ES-I3 (cell line): ENCODE results near the gene MAML1.

Experiments used
- H3K36me3 ChIP-seq: 2 replicates; pipeline ENCODE4 v1.6.1; 2013; ENCODE audit warnings: mild to moderate bottlenecking, low read length, control low read depth, moderate library complexity; ENCODE audit not compliant: insufficient read depth
- H3K4me1 ChIP-seq: 2 replicates; pipeline ENCODE4 v1.6.1; 2013; ENCODE audit warnings: mild to moderate bottlenecking, control low read depth, low read length; ENCODE audit not compliant: insufficient read depth
- H3K9ac ChIP-seq: 2 replicates; pipeline ENCODE4 v1.6.1; 2013; ENCODE audit warnings: low read depth, mild to moderate bottlenecking, low read length, moderate library complexity
- H3K9me3 ChIP-seq: 2 replicates; pipeline ENCODE4 v1.6.1; 2013; ENCODE audit warnings: mild to moderate bottlenecking, low read length, moderate library complexity; ENCODE audit not compliant: control insufficient read depth, insufficient read depth

MAML1 gene

DNA sequence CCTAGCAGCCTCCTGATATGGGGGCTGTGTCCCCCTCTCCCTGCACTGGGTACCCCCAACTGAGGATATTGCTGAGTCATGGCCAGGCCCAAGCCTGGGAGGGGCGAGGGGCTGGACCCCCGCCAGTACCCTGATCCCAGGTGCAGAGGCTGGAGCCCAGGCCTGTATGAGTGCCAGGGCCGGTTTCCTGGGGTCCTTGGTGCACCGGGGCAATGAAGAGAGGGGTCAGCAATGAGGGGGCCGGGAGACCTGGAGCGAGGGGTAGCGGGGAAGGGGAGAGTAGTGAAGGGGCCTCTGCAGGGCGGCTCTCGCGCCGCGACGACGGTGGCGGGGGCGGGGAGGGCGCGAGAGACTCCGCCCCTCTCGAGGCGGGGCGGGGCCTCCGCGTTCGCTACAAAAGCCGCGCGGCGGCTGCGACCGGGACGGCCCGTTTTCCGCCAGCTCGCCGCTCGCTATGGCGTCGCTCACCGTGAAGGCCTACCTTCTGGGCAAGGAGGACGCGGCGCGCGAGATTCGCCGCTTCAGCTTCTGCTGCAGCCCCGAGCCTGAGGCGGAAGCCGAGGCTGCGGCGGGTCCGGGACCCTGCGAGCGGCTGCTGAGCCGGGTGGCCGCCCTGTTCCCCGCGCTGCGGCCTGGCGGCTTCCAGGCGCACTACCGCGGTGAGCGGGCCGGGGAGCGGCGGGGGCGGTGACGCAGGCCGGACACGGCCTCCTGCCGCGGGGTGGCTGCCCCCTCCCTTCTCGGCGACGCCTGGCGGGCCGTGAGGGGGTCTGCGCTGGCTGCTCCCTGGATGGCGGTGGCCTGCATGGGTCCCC lies 88.1 kb downstream of the MAML1 start, which contains the start of gene SQSTM1:
SQSTM1 (plus strand) TSS at position 423 of the 815 bp plus-strand sequence; CDS start at position 455, 32 bp downstream.
- H3K9ac ChIP-seq = peak within 1 kb of the TSS; percentile 76
- H3K4me1 ChIP-seq = peaks cover 28% of the 10 kb centered on the region
- no peaks in the 10 kb centered on the region for H3K9me3 ChIP-seq
- peaks cover 21% of the 10 kb centered on the region for H3K36me3 ChIP-seq

DNA sequence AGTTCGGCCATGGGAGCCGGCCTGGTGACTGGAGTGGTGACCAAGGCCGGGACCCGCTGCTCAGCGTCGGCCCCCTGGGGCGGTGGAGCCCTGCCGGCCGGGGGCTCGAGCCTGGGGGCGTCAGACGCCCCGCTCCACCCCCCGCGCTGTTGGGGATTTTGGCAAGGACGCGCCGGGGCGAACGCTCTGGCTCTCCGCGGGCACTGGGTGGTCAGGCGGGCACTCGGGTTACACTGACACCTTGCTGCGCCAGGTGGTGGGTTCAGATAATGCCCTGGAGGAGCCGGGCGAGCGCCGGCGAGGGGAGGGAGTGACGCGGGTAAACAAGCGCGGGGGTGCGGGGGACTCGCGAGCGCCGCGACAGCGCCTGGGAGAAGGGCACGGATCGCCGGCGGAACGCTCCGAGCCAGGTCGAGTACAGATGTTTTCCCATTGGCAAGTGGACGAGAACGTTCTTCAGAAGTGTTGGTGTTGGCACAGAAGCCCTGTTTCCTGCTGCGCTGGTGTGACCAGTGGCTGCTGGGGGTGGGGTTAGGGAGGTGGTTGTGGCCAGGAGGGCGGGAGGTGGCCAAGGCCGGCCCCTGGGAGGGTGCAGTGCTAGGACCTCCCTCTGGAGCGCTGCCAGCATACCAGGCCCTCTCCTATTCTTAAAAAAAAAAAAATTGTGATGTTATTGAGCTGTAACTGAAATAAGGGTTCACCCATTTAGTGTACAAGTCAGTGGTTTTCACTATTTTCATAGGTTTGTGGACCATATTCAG lies 88.9 kb downstream of the MAML1 start:
- Histone ChIP-seq H3K9me3 (no peaks in the 10 kb centered on the region), H3K4me1 (peaks cover 28% of the 10 kb centered on the region), H3K9ac (peak overlapping the region; percentile 76), H3K36me3 (peaks cover 22% of the 10 kb centered on the region)

DNA sequence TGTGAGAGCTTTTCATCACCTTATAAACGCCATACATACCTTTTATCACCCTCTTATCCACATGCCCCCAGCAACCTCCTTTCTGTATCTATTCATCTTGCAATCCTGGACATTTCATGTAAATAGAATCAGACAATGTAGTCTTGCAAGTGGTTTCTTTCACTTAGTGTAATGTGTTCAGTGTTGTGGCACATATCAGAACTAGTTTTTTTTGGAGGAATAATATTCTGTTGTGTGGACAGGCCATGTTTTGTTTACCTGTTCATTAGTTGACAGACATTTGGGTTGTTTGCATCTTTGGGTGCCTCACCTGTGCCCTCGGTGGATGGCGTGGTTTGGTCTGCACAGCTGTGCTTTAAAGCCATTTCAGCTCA lies 89.4 kb downstream of the MAML1 start:
- Histone ChIP-seq H3K36me3 (peaks cover 26% of the 10 kb centered on the region), H3K4me1 (peaks cover 28% of the 10 kb centered on the region), H3K9me3 (no peaks in the 10 kb centered on the region), H3K9ac (peak overlapping the region; percentile 76; the same call in 1 of the 2 replicates)

DNA sequence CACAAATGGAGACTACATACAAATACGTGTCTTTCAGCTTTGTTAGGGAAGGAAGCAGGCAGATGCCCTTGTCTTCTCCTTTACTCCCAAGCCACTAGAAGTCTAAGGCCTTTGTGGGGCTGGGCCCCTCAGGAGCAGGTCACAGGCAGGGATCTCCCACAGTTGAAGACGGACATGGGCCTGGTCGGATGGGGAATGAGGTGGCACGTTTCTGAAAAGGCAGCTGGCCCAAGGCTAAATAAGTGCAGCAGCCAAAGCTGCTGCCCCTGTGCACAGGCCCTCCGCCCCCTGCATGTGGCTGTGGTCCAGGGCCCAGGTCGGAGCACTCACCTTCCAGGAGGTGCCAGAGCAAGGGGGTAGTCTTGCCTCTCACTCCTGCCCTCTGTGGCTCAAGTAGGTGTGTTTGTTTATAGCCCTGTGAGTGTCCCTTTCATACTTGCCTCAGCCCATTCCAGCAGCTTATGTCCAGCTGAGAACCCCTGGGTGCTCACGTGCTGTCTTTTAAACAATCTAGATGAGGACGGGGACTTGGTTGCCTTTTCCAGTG lies 89.9 kb downstream of the MAML1 start:
- no peaks in the 10 kb centered on the region for H3K9me3 ChIP-seq
- H3K36me3 ChIP-seq = peaks cover 28% of the 10 kb centered on the region
- peaks cover 26% of the 10 kb centered on the region for H3K4me1 ChIP-seq
- H3K9ac ChIP-seq = peak overlapping the region; percentile 76; the same call in 1 of the 2 replicates

DNA sequence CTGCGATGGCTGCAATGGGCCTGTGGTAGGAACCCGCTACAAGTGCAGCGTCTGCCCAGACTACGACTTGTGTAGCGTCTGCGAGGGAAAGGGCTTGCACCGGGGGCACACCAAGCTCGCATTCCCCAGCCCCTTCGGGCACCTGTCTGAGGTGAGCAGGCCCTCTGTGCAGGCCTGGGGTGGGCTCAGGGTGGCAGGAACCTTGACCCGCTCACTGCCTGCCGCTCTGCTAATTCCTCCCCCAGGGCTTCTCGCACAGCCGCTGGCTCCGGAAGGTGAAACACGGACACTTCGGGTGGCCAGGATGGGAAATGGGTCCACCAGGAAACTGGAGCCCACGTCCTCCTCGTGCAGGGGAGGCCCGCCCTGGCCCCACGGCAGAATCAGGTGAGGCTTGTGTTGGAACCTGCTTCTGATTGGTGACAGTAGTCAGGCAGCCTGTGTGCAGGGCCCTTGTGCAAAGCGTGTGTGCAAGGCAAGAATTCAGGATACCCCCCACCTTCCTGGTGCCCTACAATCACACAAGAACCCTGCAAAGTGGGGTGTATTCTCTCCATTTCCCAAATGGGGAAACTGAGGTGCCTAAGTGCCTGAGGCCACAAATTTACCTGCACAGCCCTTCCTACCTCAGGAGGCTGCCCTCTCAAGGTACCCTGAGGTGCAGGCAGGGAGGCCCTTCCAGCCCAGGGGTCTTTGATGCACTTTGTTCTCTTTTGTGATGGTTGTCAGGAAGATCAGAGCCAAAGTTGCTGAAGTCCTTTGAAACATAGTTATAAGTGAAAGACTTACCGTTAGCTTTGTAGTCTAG lies 91.5 kb downstream of the MAML1 start:
- Histone ChIP-seq H3K9ac (no peak overlapping the region), H3K36me3 (peaks cover 38% of the 10 kb centered on the region), H3K9me3 (no peaks in the 10 kb centered on the region), H3K4me1 (peaks cover 22% of the 10 kb centered on the region)

DNA sequence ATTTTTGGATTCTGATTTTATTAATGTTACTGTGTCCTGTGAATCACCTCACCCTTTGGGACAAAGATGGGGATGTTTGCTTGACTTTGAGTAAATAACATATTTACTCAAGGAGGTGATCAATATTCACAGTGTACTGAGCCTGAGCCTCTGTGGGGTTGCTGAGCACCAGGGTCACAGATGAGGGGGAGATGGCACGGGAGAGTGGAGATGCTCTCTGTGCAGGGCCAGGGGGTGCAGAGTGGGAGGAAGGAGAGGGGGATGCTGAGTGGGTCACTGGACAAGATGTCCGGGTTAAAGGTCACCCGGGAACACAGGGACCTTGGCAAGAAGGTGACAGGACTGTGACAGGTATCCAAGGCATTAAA lies 92.1 kb downstream of the MAML1 start:
- Histone ChIP-seq H3K9ac (no peak overlapping the region), H3K4me1 (peaks cover 24% of the 10 kb centered on the region), H3K36me3 (peaks cover 40% of the 10 kb centered on the region), H3K9me3 (no peaks in the 10 kb centered on the region)

DNA sequence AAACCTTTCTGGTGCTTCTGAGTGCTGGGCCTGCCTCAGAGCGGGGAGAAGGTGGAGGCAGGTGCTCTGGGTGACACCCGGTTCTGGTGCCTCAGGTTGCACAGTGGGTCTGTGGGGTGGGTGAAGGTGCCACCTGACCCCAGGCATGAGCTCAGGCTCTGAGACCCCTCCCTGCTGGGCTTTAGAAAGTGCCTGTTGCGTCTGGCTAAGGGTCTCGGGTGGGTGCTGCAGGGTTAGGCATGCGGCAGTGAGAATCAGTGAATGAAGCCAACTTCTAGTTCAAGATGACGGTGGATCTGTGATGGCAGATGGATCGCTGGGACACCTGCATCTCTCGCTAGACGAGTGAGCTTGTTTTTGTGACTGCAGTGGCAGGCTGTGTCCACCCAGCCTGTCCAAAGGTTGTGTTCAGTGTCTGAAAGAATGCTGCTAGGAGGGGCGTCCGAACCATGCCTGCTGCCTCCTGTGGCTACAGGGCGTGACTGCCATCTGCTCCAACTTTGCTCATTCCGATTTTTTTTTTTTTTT lies 93.1 kb downstream of the MAML1 start:
- H3K36me3 ChIP-seq = peaks cover 48% of the 10 kb centered on the region
- peaks cover 16% of the 10 kb centered on the region; the same call in 1 of the 2 replicates for H3K4me1 ChIP-seq
- no peak overlapping the region for H3K9ac ChIP-seq

More for the DNA sequence above, 93.1 kb downstream of the MAML1 start:
- H3K9me3 ChIP-seq = no peaks in the 10 kb centered on the region
